GM12878 (cell line): ENCODE data around the gene CDH4. TPM values are rescaled to one million over a fixed set of nuclear protein-coding genes. Genes with fewer than 3 reads are reported as not detected.
"Not testable (repeated sequence)": the region's sequence is repeated elsewhere in the genome, so short reads cannot be mapped to it uniquely, and the experiment has no call there.

ENCODE experiments used
- ATAC-seq: fragments of 200-7000 bp; cut with Tn5 transposase; 3 replicates; pipeline ENCODE4 v1.9.1; 2020; ENCODE audit warnings: mild to moderate bottlenecking, moderate library complexity
- BruUV-seq: library from RNA; stranded (reverse); fragments of 400-500 nt; replicated peaks from 2 replicates; lab custom pipeline; 2021; lab: Mats Ljungman, UMichigan
- CTCF ChIA-PET: fragments of 300-600 bp; sonication (Branson Sonifier 250); formaldehyde crosslinking; extraction: SDS; loops from one replicate; lab custom pipeline; 2021; ENCODE audit warnings: inconsistent platforms; lab: Yijun Ruan, JAX
- POLR2A ChIA-PET: fragments of 350-600 bp; formaldehyde crosslinking; extraction: SDS; loops from one replicate; lab custom pipeline; 2021; ENCODE audit warnings: inconsistent platforms; lab: Charles Lee
- RAD21 ChIA-PET: fragments of 300-600 bp; sonication (Branson Sonifier 250); formaldehyde crosslinking; loops from one replicate; lab custom pipeline; 2023; ENCODE audit warnings: antibody characterized with exemption; ENCODE audit not compliant: unreplicated experiment; lab: Charles Lee
- SMC1A ChIA-PET: fragments of 300-600 bp; sonication (Branson Sonifier 250); formaldehyde crosslinking; loops from one replicate; lab custom pipeline; 2023; ENCODE audit not compliant: unreplicated experiment, uncharacterized antibody; lab: Charles Lee
- DNase-seq: peaks from one replicate; pipeline ENCODE4 v3.0.0-alpha.2; 2011; ENCODE audit warnings: low read depth, low spot score
- FAIRE-seq: peaks from 3 replicates; lab custom pipeline; 2011; peaks lifted over from hg19 to GRCh38; lab: Jason Lieb, UNC
- H2AFZ ChIP-seq: 2 replicates; pipeline ENCODE4 v1.6.0; 2011; ENCODE audit warnings: low read depth, low read length, control low read depth; ENCODE audit not compliant: control insufficient read depth
- H3K27ac ChIP-seq: 2 replicates; pipeline ENCODE4 v1.5.1; 2011; ENCODE audit warnings: control low read depth; ENCODE audit not compliant: control insufficient read depth, insufficient read depth
- H3K27me3 ChIP-seq, 2 experiments: replicated peaks in 1 of 2; 2 replicates each; pipeline versions ENCODE4 v1.6.0 to v1.6.1; 2011; ENCODE audit warnings: low read length in 1 of 2; ENCODE audit not compliant: control insufficient read depth in 2 of 2, insufficient read depth in 2 of 2
- H3K36me3 ChIP-seq, 2 experiments: 2 replicates each; pipeline ENCODE4 v1.5.1; 2011; ENCODE audit warnings: low read length in 1 of 2; ENCODE audit not compliant: control insufficient read depth in 2 of 2, insufficient read depth in 2 of 2
- H3K4me1 ChIP-seq: 2 replicates; pipeline ENCODE4 v1.6.1; 2011; ENCODE audit warnings: mild to moderate bottlenecking, low read length, moderate library complexity, mixed read lengths; ENCODE audit not compliant: control insufficient read depth, insufficient read depth
- H3K4me2 ChIP-seq: 2 replicates; pipeline ENCODE4 v1.6.0; 2011; ENCODE audit warnings: control low read depth; ENCODE audit not compliant: control insufficient read depth, insufficient read depth
- H3K4me3 ChIP-seq: fragments of 200-600 bp; sonication (generic); 2 replicates; pipeline ENCODE4 v1.5.1; 2016
- H3K79me2 ChIP-seq: 2 replicates; pipeline ENCODE4 v1.6.0; 2011; ENCODE audit warnings: low read length; ENCODE audit not compliant: control insufficient read depth, insufficient read depth
- H3K9ac ChIP-seq: 2 replicates; pipeline ENCODE4 v1.8.0; 2011; ENCODE audit warnings: low read length, control low read depth, mixed read lengths; ENCODE audit not compliant: control insufficient read depth, insufficient read depth
- H3K9me3 ChIP-seq: replicated peaks from 3 replicates; pipeline ENCODE4 v1.5.1; 2011; ENCODE audit warnings: mild to moderate bottlenecking, low read length; ENCODE audit not compliant: control insufficient read depth, insufficient read depth
- H4K20me1 ChIP-seq: 2 replicates; pipeline ENCODE4 v1.6.0; 2011; ENCODE audit not compliant: control insufficient read depth, insufficient read depth
- BHLHE40 ChIP-seq, 2 experiments: fragments of 450-650 bp in 1 of 2; IDR thresholded peaks; 2 replicates each; pipeline ENCODE4 v1.6.1; 2011 to 2017; ENCODE audit warnings: low read depth in 2 of 2, borderline replicate concordance in 1 of 2, improper control_type of control experiment in 1 of 2, low read length in 1 of 2, mild to moderate bottlenecking in 1 of 2
- FOXK2 ChIP-seq: fragments of 450-650 bp; IDR thresholded peaks from 2 replicates; pipeline ENCODE4 v1.6.1; 2017; ENCODE audit warnings: mild to moderate bottlenecking, moderate library complexity
- IKZF2 ChIP-seq, 2 experiments: fragments of 450-650 bp; IDR thresholded peaks; 2 replicates each; pipeline ENCODE4 v1.6.1; 2017; ENCODE audit warnings: mild to moderate bottlenecking in 2 of 2, moderate library complexity in 2 of 2
- KAT2A ChIP-seq: conservative IDR thresholded peaks from 2 replicates; pipeline ENCODE4 v1.6.1; 2011; ENCODE audit warnings: low read depth, low read length; ENCODE audit not compliant: control insufficient read depth
- KDM1A ChIP-seq: fragments of 200-600 bp; sonication (generic); IDR thresholded peaks from 2 replicates; pipeline ENCODE4 v1.6.1; 2016; ENCODE audit warnings: borderline replicate concordance
- NR2F1 ChIP-seq: fragments of 450-650 bp; conservative IDR thresholded peaks from 2 replicates; pipeline ENCODE4 v1.6.1; 2017; ENCODE audit warnings: mild to moderate bottlenecking
- RAD21 ChIP-seq: IDR thresholded peaks from 2 replicates; pipeline ENCODE4 v1.6.1; 2011; ENCODE audit warnings: mild to moderate bottlenecking, low read depth, low read length, moderate library complexity; ENCODE audit not compliant: insufficient read depth
- TAF1 ChIP-seq: IDR thresholded peaks from 2 replicates; pipeline ENCODE4 v1.6.1; 2011; ENCODE audit warnings: mild to moderate bottlenecking, low read depth, low read length, borderline replicate concordance
- WGBS: methylation state at CpG from one replicate; pipeline ENCODE4 v1.1.6; 2016; ENCODE audit warnings: low lambda C conversion rate; ENCODE audit not compliant: insufficient replicate concordance, insufficient coverage; ENCODE audit errors: missing lambda C conversion rate; 5-methylcytosine and 5-hydroxymethylcytosine counted together
- in situ Hi-C: fragments of 300-500 bp; cut with MboI; formaldehyde crosslinking; loops from 9 replicates; pipeline ENCODE4 v1.14.3; 2018; ENCODE audit warnings: mixed read lengths
- intact Hi-C: fragments of 100-400 bp; cut with micrococcal nuclease; formaldehyde crosslinking; loops from one replicate; pipeline ENCODE4 v1.14.2; 2022; ENCODE audit not compliant: unreplicated experiment
- polyA plus RNA-seq, 11 experiments: library from polyadenylated mRNA; depleted of rRNA in 4 of 11; unstranded in 6 of 11; stranded (reverse) in 5 of 11; fragments of >200 nt; fragmentation: Nextera tagmentation in 4 of 11; fragmentation: Illumina TruSeq in 1 of 11; extraction: Ambion mirVana in 4 of 11; extraction: Trizol in 1 of 11; gene quantifications; 1 replicate in 1 of 11; 2 replicates in 10 of 11; pipeline versions ENCODE4 v1.2.1 to v1.2.3, GENCODE V29; 2011 to 2016; ENCODE audit warnings: inconsistent platforms in 2 of 11, missing spikeins in 2 of 11, low read depth in 1 of 11
- total RNA-seq, 4 experiments: library from RNA; depleted of rRNA in 3 of 4; stranded (reverse); fragments of >200 nt in 3 of 4; fragmentation: Illumina TruSeq in 1 of 4; extraction: Trizol in 1 of 4; gene quantifications; 2 replicates each; pipeline versions ENCODE4 v1.2.1 to v1.2.3, GENCODE V29; 2013 to 2021
- TF ChIP-seq, protein P1 (sequence below): fragments of 450-650 bp; IDR thresholded peaks from 2 replicates; pipeline ENCODE4 v1.6.1; 2018; ENCODE audit warnings: borderline replicate concordance, mild to moderate bottlenecking; ENCODE audit not compliant: partially characterized antibody
- TF ChIP-seq, protein P2 (sequence below): fragments of 450-650 bp; IDR thresholded peaks from 2 replicates; pipeline ENCODE4 v1.6.1; 2014; ENCODE audit warnings: mild to moderate bottlenecking

The CDH4 gene
- total and polyA plus RNA-seq, 10 of the 15 experiments (the other 5 are each of a cell fraction or from before 2014, with no cell fraction given): not detected

DNA sequence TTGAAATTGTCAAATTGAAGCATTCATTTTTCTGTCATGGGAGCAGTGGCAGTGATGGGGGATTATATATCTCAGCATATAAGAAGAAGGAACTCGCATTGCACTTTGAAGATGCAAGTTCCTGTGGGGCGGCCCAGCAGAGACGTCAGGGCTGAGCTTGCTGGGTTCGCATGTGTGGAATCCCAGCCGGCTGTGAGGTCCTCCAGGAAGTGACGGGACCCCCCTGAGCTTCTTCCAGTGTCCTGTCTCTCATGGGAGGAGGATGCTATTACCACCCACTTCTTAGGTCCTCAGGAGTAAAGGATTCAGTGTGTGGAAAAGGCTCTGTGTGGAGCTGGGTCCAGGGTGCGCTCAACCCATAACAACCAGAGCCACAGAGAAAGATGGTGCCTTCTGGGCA is 201.2 kb downstream of the CDH4 start (continued):
- TF ChIP-seq BHLHE40 (IDR thresholded peaks at IDR 0.05; ENCODE audit: borderline replicate concordance in 1 of 2, low read depth in 2 of 2, low read length in 1 of 2) (no peak), NR2F1 (no peak), KDM1A (no peak), IKZF2 (IDR thresholded peaks at IDR 0.05) (no peak), TAF1 (no peak), FOXK2 (no peak), KAT2A (no peak), RAD21 (no peak)
- TF ChIP-seq, protein P1, sequence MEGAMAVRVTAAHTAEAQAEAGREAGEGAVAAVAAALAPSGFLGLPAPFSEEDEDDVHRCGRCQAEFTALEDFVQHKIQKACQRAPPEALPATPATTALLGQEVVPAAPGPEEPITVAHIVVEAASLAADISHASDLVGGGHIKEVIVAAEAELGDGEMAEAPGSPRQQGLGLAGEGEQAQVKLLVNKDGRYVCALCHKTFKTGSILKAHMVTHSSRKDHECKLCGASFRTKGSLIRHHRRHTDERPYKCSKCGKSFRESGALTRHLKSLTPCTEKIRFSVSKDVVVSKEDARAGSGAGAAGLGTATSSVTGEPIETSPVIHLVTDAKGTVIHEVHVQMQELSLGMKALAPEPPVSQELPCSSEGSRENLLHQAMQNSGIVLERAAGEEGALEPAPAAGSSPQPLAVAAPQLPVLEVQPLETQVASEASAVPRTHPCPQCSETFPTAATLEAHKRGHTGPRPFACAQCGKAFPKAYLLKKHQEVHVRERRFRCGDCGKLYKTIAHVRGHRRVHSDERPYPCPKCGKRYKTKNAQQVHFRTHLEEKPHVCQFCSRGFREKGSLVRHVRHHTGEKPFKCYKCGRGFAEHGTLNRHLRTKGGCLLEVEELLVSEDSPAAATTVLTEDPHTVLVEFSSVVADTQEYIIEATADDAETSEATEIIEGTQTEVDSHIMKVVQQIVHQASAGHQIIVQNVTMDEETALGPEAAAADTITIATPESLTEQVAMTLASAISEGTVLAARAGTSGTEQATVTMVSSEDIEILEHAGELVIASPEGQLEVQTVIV: no peak
- TF ChIP-seq, protein P2, sequence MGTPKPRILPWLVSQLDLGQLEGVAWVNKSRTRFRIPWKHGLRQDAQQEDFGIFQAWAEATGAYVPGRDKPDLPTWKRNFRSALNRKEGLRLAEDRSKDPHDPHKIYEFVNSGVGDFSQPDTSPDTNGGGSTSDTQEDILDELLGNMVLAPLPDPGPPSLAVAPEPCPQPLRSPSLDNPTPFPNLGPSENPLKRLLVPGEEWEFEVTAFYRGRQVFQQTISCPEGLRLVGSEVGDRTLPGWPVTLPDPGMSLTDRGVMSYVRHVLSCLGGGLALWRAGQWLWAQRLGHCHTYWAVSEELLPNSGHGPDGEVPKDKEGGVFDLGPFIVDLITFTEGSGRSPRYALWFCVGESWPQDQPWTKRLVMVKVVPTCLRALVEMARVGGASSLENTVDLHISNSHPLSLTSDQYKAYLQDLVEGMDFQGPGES: no peak

DNA sequence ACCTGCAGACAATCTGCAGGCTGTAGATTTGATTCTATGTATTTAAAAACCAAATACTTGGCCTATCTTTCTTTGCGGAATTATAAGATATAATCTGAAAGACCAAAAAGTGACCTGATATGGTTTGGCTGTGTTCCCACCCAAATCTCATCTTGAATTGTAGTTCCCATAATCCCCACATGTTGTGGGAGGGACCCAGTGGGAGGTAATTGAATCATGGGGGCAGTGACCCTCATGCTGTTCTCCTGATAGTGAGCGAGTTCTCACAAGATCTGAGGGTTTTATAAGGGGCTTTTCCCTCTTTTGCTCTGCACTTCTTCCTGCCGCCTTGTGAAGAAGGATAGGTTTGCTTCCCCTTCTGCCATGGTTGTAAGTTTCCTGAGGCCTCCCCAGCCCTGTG is 201.6 kb downstream of the CDH4 start:
- DNase-seq, H3K4me1 ChIP-seq, H3K9me3 ChIP-seq, in situ Hi-C loops, H3K4me2 ChIP-seq, H2AFZ ChIP-seq, H3K27me3 ChIP-seq, RAD21 ChIA-PET, FAIRE-seq, H3K4me3 ChIP-seq, H3K36me3 ChIP-seq, CTCF ChIA-PET, H3K9ac ChIP-seq, intact Hi-C loops, ATAC-seq, SMC1A ChIA-PET, BruUV-seq, H4K20me1 ChIP-seq, H3K27ac ChIP-seq, POLR2A ChIA-PET, H3K79me2 ChIP-seq: not testable (repeated sequence)
- 74% methylated on average over 3 of the region's 3 CpGs for WGBS
